ENCODE measurements around the gene TOMM40L.

- TF ChIP-seq SUZ12 (IDR thresholded peaks at IDR 0.05; ENCODE audit: extremely low read depth, insufficient read depth, insufficient read length), result no peak
- TF ChIP-seq ZNF274 (IDR thresholded peaks at IDR 0.05; ENCODE audit: low read depth, low read length), result no peak
These were observed 41.0 kb downstream of the TOMM40L start for GRCh38 chr1:161266836-161267235.
